ENCODE results near the gene CAMK1D.

Gene CAMK1D

DNA sequence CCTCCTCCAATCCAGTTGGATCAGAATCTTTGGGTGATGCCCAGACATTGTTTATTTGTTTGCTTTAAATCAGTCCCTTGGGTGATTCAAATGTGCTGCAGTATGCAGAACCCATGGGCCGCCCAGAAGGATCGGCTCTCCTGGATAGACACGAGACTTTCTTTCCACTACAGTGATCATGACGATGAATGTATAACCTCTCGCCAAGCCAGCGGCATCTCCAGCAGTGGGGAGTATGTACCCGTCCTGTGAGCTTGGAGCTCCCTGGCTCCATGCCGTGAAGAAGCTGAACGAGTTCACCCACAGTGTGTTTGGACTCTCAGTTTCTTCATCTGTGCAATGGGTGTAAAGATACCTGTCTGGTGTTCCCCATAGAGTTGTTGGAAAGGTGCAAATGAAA is 162.3 kb downstream of the CAMK1D start:
- no peak overlapping the region for H3K27ac Mint-ChIP-seq
- peaks cover 2% of the 10 kb centered on the region for H3K36me3 Mint-ChIP-seq (ENCODE audit: low read depth)
- no peak for ATAC-seq
- no peaks in the 10 kb centered on the region for H3K9me3 Mint-ChIP-seq
- no peaks in the 10 kb centered on the region for H3K27me3 Mint-ChIP-seq
- H3K4me3 Mint-ChIP-seq: no peak overlapping the region
- DNase-seq: no peak
- H3K4me1 Mint-ChIP-seq: peaks cover 46% of the 10 kb centered on the region

DNA sequence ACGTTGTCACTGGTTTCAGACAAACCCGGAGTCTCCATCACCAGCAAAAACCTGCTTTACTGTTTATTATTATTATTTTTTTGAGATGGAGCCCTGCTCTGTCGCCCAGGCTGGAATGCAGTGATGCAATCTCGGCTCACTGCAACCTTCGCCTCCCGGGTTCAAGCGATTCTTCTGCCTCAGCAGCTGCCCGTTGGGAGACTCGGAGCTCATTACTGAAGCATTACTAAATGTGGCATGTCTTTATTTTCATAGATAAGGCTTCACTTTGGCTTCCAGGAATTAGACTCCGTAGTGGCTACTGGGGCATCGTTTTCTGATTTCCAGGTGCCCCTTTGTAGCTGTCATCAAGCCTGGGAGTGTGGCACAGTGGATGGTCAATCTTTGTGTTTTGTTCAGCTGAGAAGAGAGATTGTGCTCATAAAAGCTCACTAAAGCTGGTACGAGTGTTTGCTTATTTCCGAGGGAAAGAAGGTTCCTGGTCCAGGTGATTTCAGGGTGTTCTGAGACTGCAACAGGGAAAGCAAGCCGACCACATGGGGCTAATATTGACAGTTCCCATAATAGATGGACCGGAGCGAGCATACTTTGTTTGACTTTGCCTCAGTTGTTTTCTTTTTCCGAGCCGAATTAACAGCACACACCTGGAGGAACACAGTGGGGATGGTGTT is 163.1 kb downstream of the CAMK1D start:
- DNase-seq (no peak), ATAC-seq (no peak)
- Mint-ChIP-seq H3K4me1 (peaks cover 38% of the 10 kb centered on the region), H3K9me3 (no peaks in the 10 kb centered on the region), H3K27me3 (no peaks in the 10 kb centered on the region), H3K27ac (no peak overlapping the region), H3K4me3 (no peak overlapping the region), H3K36me3 (ENCODE audit: low read depth) (peaks cover 2% of the 10 kb centered on the region)

- H3K36me3 Mint-ChIP-seq (ENCODE audit: low read depth): peaks cover 2% of the 10 kb centered on the region
- no peaks in the 10 kb centered on the region for H3K27me3 Mint-ChIP-seq
- DNase-seq: no peak
- H3K4me3 Mint-ChIP-seq: no peak overlapping the region
- H3K4me1 Mint-ChIP-seq: peaks cover 33% of the 10 kb centered on the region
- no peaks in the 10 kb centered on the region for H3K9me3 Mint-ChIP-seq
- no peak overlapping the region for H3K27ac Mint-ChIP-seq
- ATAC-seq: no peak
These were observed 163.6 kb downstream of the CAMK1D start for GRCh38 chr10:12513003-12513365.

GRCh38 chr10:12513775-12514673 is 164.7 kb downstream of the CAMK1D start:
- DNase-seq (no peak), ATAC-seq (peak; percentile 46)
- no peaks in the 10 kb centered on the region for H3K36me3 Mint-ChIP-seq (ENCODE audit: low read depth)
- H3K4me1 Mint-ChIP-seq: peaks cover 23% of the 10 kb centered on the region
- no peak overlapping the region for H3K27ac Mint-ChIP-seq
- no peaks in the 10 kb centered on the region for H3K9me3 Mint-ChIP-seq
- H3K4me3 Mint-ChIP-seq: no peak overlapping the region
- H3K27me3 Mint-ChIP-seq: no peaks in the 10 kb centered on the region

GRCh38 chr10:12518024-12518423 is 168.7 kb downstream of the CAMK1D start:
- H3K27me3 Mint-ChIP-seq: no peaks in the 10 kb centered on the region
- peaks cover 3% of the 10 kb centered on the region for H3K4me1 Mint-ChIP-seq
- H3K9me3 Mint-ChIP-seq: peaks cover 9% of the 10 kb centered on the region
- ATAC-seq (no peak), DNase-seq (no peak)
- no peak overlapping the region for H3K4me3 Mint-ChIP-seq
- H3K27ac Mint-ChIP-seq: no peak overlapping the region
- H3K36me3 Mint-ChIP-seq (ENCODE audit: low read depth): peaks cover 2% of the 10 kb centered on the region

- Mint-ChIP-seq H3K36me3 (ENCODE audit: low read depth) (peaks cover 4% of the 10 kb centered on the region), H3K27ac (no peak overlapping the region), H3K9me3 (peaks cover 17% of the 10 kb centered on the region), H3K4me3 (no peak overlapping the region), H3K4me1 (no peaks in the 10 kb centered on the region), H3K27me3 (no peaks in the 10 kb centered on the region)
- ATAC-seq (no peak), DNase-seq (no peak)
These were observed 172.1 kb downstream of the CAMK1D start for GRCh38 chr10:12521423-12521822.

DNA sequence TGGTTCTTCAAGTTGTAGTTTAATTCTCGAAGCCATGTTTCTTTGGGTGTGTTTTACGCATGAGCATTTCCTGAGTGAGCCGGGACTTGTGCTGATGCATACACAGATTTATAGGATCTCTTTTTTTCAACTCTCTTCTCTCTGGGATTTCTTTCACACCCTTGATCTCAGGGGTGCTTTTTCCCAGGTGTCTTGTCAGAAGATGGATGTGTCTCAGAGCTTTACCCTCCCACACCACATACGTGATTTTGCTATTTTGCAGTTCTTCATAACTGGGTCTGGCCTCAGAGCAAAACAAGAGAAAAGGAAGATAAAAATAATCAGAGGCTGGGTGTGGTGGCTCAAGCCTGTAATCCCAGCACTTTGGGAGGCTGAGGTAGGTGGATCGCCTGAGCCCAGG is 177.0 kb downstream of the CAMK1D start:
- Mint-ChIP-seq H3K27me3 (no peaks in the 10 kb centered on the region), H3K9me3 (peaks cover 11% of the 10 kb centered on the region), H3K27ac (no peak overlapping the region), H3K4me3 (no peak overlapping the region), H3K36me3 (ENCODE audit: low read depth) (peaks cover 1% of the 10 kb centered on the region), H3K4me1 (no peaks in the 10 kb centered on the region)
- ATAC-seq (no peak), DNase-seq (no peak)

- peaks cover 5% of the 10 kb centered on the region for H3K4me1 Mint-ChIP-seq
- ATAC-seq (no peak), DNase-seq (no peak)
- H3K4me3 Mint-ChIP-seq: no peak overlapping the region
- H3K36me3 Mint-ChIP-seq (ENCODE audit: low read depth): no peaks in the 10 kb centered on the region
- H3K27ac Mint-ChIP-seq: no peak overlapping the region
- H3K27me3 Mint-ChIP-seq: no peaks in the 10 kb centered on the region
- peaks cover 4% of the 10 kb centered on the region for H3K9me3 Mint-ChIP-seq
These were observed 180.6 kb downstream of the CAMK1D start for GRCh38 chr10:12529976-12530375.

DNA sequence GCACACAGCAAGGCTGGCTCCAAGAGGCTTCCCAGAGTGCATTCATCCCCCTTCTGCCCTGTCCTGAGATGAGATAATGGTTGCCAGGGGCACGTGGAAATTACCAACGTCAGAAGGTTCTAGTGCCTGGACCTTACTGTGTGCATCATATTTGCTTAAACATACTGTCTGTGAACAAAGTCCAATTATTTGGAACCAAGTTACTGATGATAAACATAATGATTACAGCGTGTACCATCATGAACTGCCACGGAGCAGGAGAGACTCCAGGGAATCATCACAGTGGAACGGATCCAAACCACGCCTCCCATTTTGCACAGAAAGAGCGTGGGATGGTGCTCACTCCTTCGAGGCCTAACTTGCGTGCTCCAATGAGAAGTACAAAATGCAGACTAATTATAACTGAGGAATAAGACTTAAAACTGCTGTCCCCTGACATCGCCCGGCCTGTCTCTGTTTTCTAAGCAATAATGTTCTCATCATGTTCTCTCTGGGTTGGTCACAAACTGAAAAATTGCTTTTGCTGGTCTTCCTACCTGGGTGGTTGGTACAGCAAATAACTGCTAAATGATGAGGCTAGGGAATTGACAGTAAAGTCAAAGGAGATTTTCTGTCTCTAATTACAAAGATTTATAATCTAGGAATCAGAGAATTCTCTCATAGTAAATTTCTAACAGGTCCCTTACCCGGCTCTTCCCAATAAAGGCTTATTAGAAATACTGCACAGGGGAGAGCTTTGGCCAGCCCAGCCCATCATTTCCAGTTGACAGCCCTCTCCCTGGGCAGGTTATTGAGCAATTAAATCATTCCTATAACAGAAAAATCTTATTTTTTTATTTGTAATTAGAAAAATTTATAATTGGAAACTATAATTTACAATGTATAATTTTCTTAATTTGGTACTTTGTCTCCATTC is 182.2 kb downstream of the CAMK1D start:
- DNase-seq (no peak), ATAC-seq (no peak)
- no peak overlapping the region for H3K4me3 Mint-ChIP-seq
- H3K27ac Mint-ChIP-seq: no peak overlapping the region
- H3K4me1 Mint-ChIP-seq: peaks cover 14% of the 10 kb centered on the region
- H3K9me3 Mint-ChIP-seq: no peaks in the 10 kb centered on the region
- no peaks in the 10 kb centered on the region for H3K36me3 Mint-ChIP-seq (ENCODE audit: low read depth)
- H3K27me3 Mint-ChIP-seq: no peaks in the 10 kb centered on the region

DNA sequence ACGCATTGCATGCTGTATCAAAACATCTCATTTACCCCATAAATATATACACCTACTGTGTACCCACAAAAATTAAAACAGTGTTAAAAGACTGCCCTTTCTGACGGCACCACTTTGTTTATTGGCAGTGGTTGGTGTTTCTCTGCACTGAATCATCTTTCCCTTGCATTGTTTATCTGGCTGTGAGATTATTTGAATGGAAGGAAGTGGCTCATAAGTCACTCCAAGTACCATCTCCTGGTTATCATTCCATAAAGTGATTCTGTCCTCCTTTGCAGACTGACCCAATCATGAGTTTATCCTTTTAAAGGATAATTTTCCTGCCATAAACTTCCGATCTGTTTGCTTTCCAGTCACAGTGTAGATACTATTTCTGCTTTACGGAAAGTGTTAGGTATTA is 183.8 kb downstream of the CAMK1D start:
- H3K27ac Mint-ChIP-seq: no peak overlapping the region
- ATAC-seq: no peak

GRCh38 chr10:12533723-12534122 is 184.4 kb downstream of the CAMK1D start:
- Mint-ChIP-seq H3K27ac (no peak overlapping the region), H3K9me3 (no peaks in the 10 kb centered on the region), H3K4me1 (peaks cover 14% of the 10 kb centered on the region), H3K36me3 (ENCODE audit: low read depth) (no peaks in the 10 kb centered on the region), H3K27me3 (no peaks in the 10 kb centered on the region), H3K4me3 (no peak overlapping the region)
- no peak for ATAC-seq
- no peak for DNase-seq

More for the DNA sequence above, 183.8 kb downstream of the CAMK1D start:
- no peaks in the 10 kb centered on the region for H3K9me3 Mint-ChIP-seq
- peaks cover 14% of the 10 kb centered on the region for H3K4me1 Mint-ChIP-seq
- no peak for DNase-seq
- no peaks in the 10 kb centered on the region for H3K27me3 Mint-ChIP-seq
- H3K36me3 Mint-ChIP-seq (ENCODE audit: low read depth): no peaks in the 10 kb centered on the region
- no peak overlapping the region for H3K4me3 Mint-ChIP-seq

DNA sequence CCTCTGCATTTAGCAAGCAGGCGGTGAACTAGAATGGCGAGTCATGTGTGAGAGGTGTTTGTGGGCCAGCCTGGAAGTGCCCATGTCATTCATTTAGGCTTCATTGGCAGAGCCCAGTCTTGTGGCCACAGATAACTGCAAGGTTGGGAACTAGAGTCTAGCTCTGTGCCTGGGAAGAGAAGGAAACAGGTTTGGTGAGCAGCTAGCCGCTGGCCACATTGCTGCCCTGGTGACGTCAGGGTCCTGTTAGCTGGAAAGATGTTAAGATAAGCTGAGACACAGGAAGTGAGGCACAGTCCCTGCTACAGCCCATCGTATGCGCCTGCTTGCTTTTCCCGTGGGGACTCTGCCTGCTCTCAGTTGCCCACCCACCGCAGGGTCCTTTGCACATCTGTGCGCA is 185.5 kb downstream of the CAMK1D start:
- Mint-ChIP-seq H3K36me3 (ENCODE audit: low read depth) (no peaks in the 10 kb centered on the region), H3K4me1 (peaks cover 14% of the 10 kb centered on the region), H3K9me3 (no peaks in the 10 kb centered on the region), H3K27me3 (no peaks in the 10 kb centered on the region), H3K4me3 (no peak overlapping the region), H3K27ac (no peak overlapping the region)
- DNase-seq: no peak
- peak; percentile 65 for ATAC-seq

- no peaks in the 10 kb centered on the region for H3K27me3 Mint-ChIP-seq
- DNase-seq: no peak
- no peak overlapping the region for H3K4me3 Mint-ChIP-seq
- H3K27ac Mint-ChIP-seq: no peak overlapping the region
- H3K9me3 Mint-ChIP-seq: no peaks in the 10 kb centered on the region
- H3K36me3 Mint-ChIP-seq (ENCODE audit: low read depth): no peaks in the 10 kb centered on the region
- no peak for ATAC-seq
- H3K4me1 Mint-ChIP-seq: peaks cover 20% of the 10 kb centered on the region
These were observed 186.3 kb downstream of the CAMK1D start for GRCh38 chr10:12535656-12536055.

DNA sequence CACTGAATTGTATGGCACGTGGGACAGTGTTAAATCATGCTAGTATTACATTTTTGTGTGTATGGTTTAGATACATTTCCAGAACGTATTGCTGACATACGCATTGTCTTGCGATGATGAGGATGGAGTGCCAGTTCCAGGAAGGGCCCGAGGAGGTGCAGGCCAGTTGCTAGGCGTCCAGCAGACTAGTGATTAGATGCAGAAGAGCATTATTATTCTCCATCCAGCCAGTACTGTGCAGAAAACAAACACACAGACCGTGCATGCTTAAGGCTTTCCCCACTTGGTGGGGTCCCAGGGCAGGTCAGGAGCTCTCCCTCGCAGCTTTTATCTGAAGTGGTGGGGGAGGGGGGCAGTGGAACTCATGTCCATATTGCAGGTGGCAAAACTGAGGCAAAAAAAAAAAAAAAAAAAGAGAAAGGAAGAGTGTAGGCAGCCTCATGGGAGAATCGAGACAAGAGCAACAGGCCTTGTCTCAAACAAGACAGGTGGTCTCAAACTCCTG is 189.2 kb downstream of the CAMK1D start:
- Mint-ChIP-seq H3K36me3 (ENCODE audit: low read depth) (no peaks in the 10 kb centered on the region), H3K4me3 (no peak overlapping the region), H3K9me3 (no peaks in the 10 kb centered on the region), H3K27ac (no peak overlapping the region), H3K27me3 (no peaks in the 10 kb centered on the region), H3K4me1 (peaks cover 28% of the 10 kb centered on the region)
- no peak for DNase-seq
- no peak for ATAC-seq

Measured in activated naive CD8-positive, alpha-beta T cell treated with anti-CD3 and anti-CD28 coated beads, Interleukin-2, amount 50 U/mL, for 24 hours (primary cell).